B cell (primary cell): Measurements from ENCODE around the gene DHX30. TPM values are rescaled to one million over a fixed set of nuclear protein-coding genes. Genes with fewer than 3 reads are reported as not detected.
A peak's percentile ranks its signal among the peaks of the same experiment; 100 is the strongest.

Experiments used
- ATAC-seq: fragments of 200-7000 bp; cut with Tn5 transposase; one replicate; pipeline ENCODE4 v1.10.0; 2021; ENCODE audit warnings: low read depth, mild to moderate bottlenecking, moderate number of reproducible peaks, moderate library complexity
- CTCF ChIA-PET: fragments of 350-600 bp; sonication (Branson Sonifier 250); formaldehyde crosslinking; loops from one replicate; lab custom pipeline; 2021; ENCODE audit warnings: antibody characterized with exemption, inconsistent platforms; lab: Charles Lee
- POLR2A ChIA-PET: fragments of 350-600 bp; sonication (Branson Sonifier 250); formaldehyde crosslinking; loops from one replicate; lab custom pipeline; 2021; ENCODE audit warnings: antibody characterized with exemption; lab: Charles Lee
- DNase-seq: peaks from one replicate; pipeline ENCODE4 v3.0.0; 2013
- H2AFZ ChIP-seq: 2 replicates; pipeline ENCODE4 v1.6.1; 2012; ENCODE audit warnings: mild to moderate bottlenecking, low read depth, low read length; ENCODE audit not compliant: insufficient read depth, poor library complexity, severe bottlenecking
- H3K27ac ChIP-seq, 2 donors: 1 replicate in 1 of 2; 2 replicates in 1 of 2; pipeline ENCODE4 v1.5.1; 2012 to 2013; ENCODE audit warnings: low read length in 2 of 2, mild to moderate bottlenecking in 2 of 2, moderate library complexity in 1 of 2
- H3K27me3 ChIP-seq, 4 experiments: fragments of 200-600 bp in 1 of 4; sonication (generic) in 1 of 4; replicated peaks in 1 of 4; 1 replicate in 2 of 4; 2 replicates in 2 of 4; pipeline versions ENCODE4 v1.6.1 to v1.7.0; 2013 to 2016; ENCODE audit warnings: low read length in 3 of 4, mild to moderate bottlenecking in 2 of 4, mixed read lengths in 1 of 4, moderate library complexity in 1 of 4; ENCODE audit not compliant: insufficient read depth in 4 of 4, control insufficient read depth in 3 of 4; ENCODE audit errors: control extremely low read depth in 1 of 4
- H3K36me3 ChIP-seq, 2 experiments: replicated peaks in 1 of 2; 1 replicate in 1 of 2; 2 replicates in 1 of 2; pipeline versions ENCODE4 v1.6.1 to v1.7.1; 2013; ENCODE audit warnings: low read length in 1 of 2; ENCODE audit not compliant: insufficient read depth in 2 of 2, control insufficient read depth in 1 of 2; ENCODE audit errors: control extremely low read depth in 1 of 2, extremely low read depth in 1 of 2
- H3K4me1 ChIP-seq, 2 donors: fragments of 200-600 bp in 1 of 2; sonication (generic) in 1 of 2; 1 replicate in 1 of 2; 2 replicates in 1 of 2; pipeline versions ENCODE4 v1.5.1 to v1.6.1; 2013 to 2017; ENCODE audit warnings: low read length in 2 of 2; ENCODE audit not compliant: control insufficient read depth in 2 of 2, insufficient read depth in 2 of 2
- H3K4me2 ChIP-seq: replicated peaks from 2 replicates; pipeline ENCODE3; 2012; ENCODE audit warnings: mild to moderate bottlenecking, low read depth, low read length; ENCODE audit not compliant: poor library complexity, severe bottlenecking
- H3K4me3 ChIP-seq, 5 experiments: fragments of 200-600 bp in 1 of 5; sonication (generic) in 1 of 5; 1 replicate in 3 of 5; 2 replicates in 2 of 5; pipeline versions ENCODE4 v1.5.1 to v1.7.0; 2011 to 2016; ENCODE audit warnings: low read length in 4 of 5, mild to moderate bottlenecking in 4 of 5, low read depth in 2 of 5, control low read depth in 1 of 5, moderate library complexity in 1 of 5; ENCODE audit not compliant: insufficient read depth in 1 of 5; ENCODE audit errors: control extremely low read depth in 1 of 5, extremely low read depth in 1 of 5
- H3K79me2 ChIP-seq: fragments of 200-600 bp; sonication (generic); one replicate; pipeline ENCODE4 v1.6.0; 2016; ENCODE audit warnings: low read length; ENCODE audit not compliant: control insufficient read depth, insufficient read depth
- H3K9ac ChIP-seq: fragments of 200-600 bp; sonication (generic); 2 replicates; pipeline ENCODE4 v1.6.1; 2017; ENCODE audit warnings: mild to moderate bottlenecking, low read length, moderate library complexity
- H3K9me3 ChIP-seq, 3 donors: one replicate each; pipeline versions ENCODE4 v1.6.1 to v1.7.1; 2013; ENCODE audit warnings: low read length in 2 of 3; ENCODE audit not compliant: control insufficient read depth in 2 of 3, insufficient read depth in 1 of 3; ENCODE audit errors: control extremely low read depth in 1 of 3
- H4K20me1 ChIP-seq: 2 replicates; pipeline ENCODE4 v1.6.0; 2012; ENCODE audit warnings: mild to moderate bottlenecking, low read length; ENCODE audit not compliant: insufficient read depth, control insufficient read depth, poor library complexity, severe bottlenecking
- H3K27ac Mint-ChIP-seq: one replicate; pipeline ENCODE4 v1.8.0; 2021; ENCODE audit warnings: mixed read lengths
- H3K27me3 Mint-ChIP-seq: one replicate; pipeline ENCODE4 v1.8.0; 2021; ENCODE audit warnings: mixed read lengths
- H3K4me1 Mint-ChIP-seq: one replicate; pipeline ENCODE4 v1.8.0; 2021; ENCODE audit warnings: mixed read lengths
- H3K4me3 Mint-ChIP-seq: one replicate; pipeline ENCODE4 v1.8.0; 2021; ENCODE audit warnings: mixed read lengths
- H3K9me3 Mint-ChIP-seq: one replicate; pipeline ENCODE4 v1.8.0; 2022; ENCODE audit warnings: mixed read lengths; ENCODE audit not compliant: insufficient read depth
- CTCF ChIP-seq: fragments of 200-600 bp; IDR thresholded peaks from one replicate; pipeline ENCODE4 v1.8.0; 2022; ENCODE audit warnings: antibody characterized with exemption, mild to moderate bottlenecking
- EZH2 ChIP-seq: IDR thresholded peaks from 2 replicates; pipeline ENCODE4 v1.6.1; 2012; ENCODE audit warnings: borderline replicate concordance, low read depth, mild to moderate bottlenecking, moderate library complexity, low read length; ENCODE audit not compliant: insufficient read depth, poor library complexity, severe bottlenecking
- WGBS: methylation state at CpG from one replicate; pipeline ENCODE4 v1.1.5; 2013; ENCODE audit warnings: missing lambda C conversion rate; ENCODE audit not compliant: insufficient coverage; 5-methylcytosine and 5-hydroxymethylcytosine counted together
- intact Hi-C: fragments of 100-400 bp; cut with micrococcal nuclease; formaldehyde crosslinking; loops from one replicate; pipeline ENCODE4 v1.10.0; 2022
- polyA plus RNA-seq: library from polyadenylated mRNA; depleted of rRNA; stranded (reverse); fragments of >200 nt; gene quantifications from 2 replicates; pipeline ENCODE4 v1.2.3, GENCODE V29; 2012
- total RNA-seq, 2 donors: library from RNA; stranded (reverse); fragments of 120-200 nt in 1 of 2; gene quantifications; 1 replicate in 1 of 2; 2 replicates in 1 of 2; pipeline versions ENCODE4 v1.2.3 to v1.2.4, GENCODE V29; 2013 to 2022

The DHX30 gene
- total and polyA plus RNA-seq, 2 donors (not counting 1 experiment from before 2014, with no cell fraction given) = 77.0 to 81.8 TPM

GRCh38 chr3:47781685-47782445 is 21.1 kb upstream of the DHX30 start, which contains the start of gene SMARCC1:
Gene SMARCC1 (minus strand): TSS chr3:47781893. CDS start chr3:47781797, 96 bp downstream.
- CTCF ChIA-PET = interaction anchor here (0.9 kb wide), 1 partner anchor 43 kb away, joined by 3 read pairs; no protein-coding TSS in a partner anchor

More at GRCh38 chr3:47781685-47782445, 21.1 kb upstream of the DHX30 start, which contains the start of gene SMARCC1:
- POLR2A ChIA-PET = no interaction called here
- Histone ChIP-seq H3K36me3 (no peaks in the 10 kb centered on the region), H3K9me3 (no peaks in the 10 kb centered on the region), H4K20me1 (peaks cover 37% of the 10 kb centered on the region), H3K9ac (peak within 1 kb of the TSS; percentile 88), H3K27ac (peak within 1 kb of the TSS; percentile 91 to 96), H3K4me1 (peaks cover 32 to 44% of the 10 kb centered on the region in 2 donors), H3K4me2 (peak within 1 kb of the TSS; percentile 82), H3K79me2 (peaks cover 52% of the 10 kb centered on the region), H2AFZ (peak within 1 kb of the TSS; percentile 87), H3K4me3 (peak within 1 kb of the TSS; percentile 68 to 94 (median 78)), H3K27me3 (no peaks in the 10 kb centered on the region)
- peak within 1 kb of the TSS; percentile 99 for H3K4me3 Mint-ChIP-seq
- WGBS = under 1% methylated on average over 79 of the region's 79 CpGs
- DNase-seq = peak; percentile 99
- H3K27me3 Mint-ChIP-seq = no peaks in the 10 kb centered on the region
- intact Hi-C loops = loop anchor here (1.0 to 10.0 kb wide), 8 partner anchors 7 to 1690 kb away; partner anchors contain the start of genes CCDC12, DAG1, DHX30 and KIF9
- no peaks in the 10 kb centered on the region for H3K9me3 Mint-ChIP-seq
- H3K4me1 Mint-ChIP-seq = peaks cover 39% of the 10 kb centered on the region
- peak; percentile 87 for ATAC-seq
- TF ChIP-seq CTCF (no peak), EZH2 (no peak)
- peak within 1 kb of the TSS; percentile 99 for H3K27ac Mint-ChIP-seq
